ENCODE measurements around the gene MAPK14. TPM values are rescaled to one million over a fixed set of nuclear protein-coding genes. Genes with fewer than 3 reads are reported as not detected.

Gene MAPK14
- total RNA-seq, 3 donors from 2014 or later (not counting 1 experiment from before 2014, with no cell fraction given): 68.0 to 106 (median 84.5) TPM

- ATAC-seq (no peak), DNase-seq (no peak)
- Mint-ChIP-seq H3K27ac (peak overlapping the region; percentile 80 to 96), H3K27me3 (ENCODE audit: low read depth in 2 of 2) (no peaks in the 10 kb centered on the region), H3K9me3 (no peaks in the 10 kb centered on the region), H3K36me3 (no peaks in the 10 kb centered on the region), H3K4me1 (peaks cover 36 to 38% of the 10 kb centered on the region in 2 donors), H3K4me3 (no peak overlapping the region)
- peaks cover 13% of the 10 kb centered on the region for H3K36me3 ChIP-seq (ENCODE audit: control insufficient read depth, insufficient read depth, low read length)
- WGBS (ENCODE audit: insufficient coverage): 100% methylated on average over 1 of the region's 2 CpGs
- no peak for TF ChIP-seq CTCF (IDR thresholded peaks at IDR 0.05)
- H3K9me3 ChIP-seq (ENCODE audit: control insufficient read depth, insufficient read depth, low read length): no peaks in the 10 kb centered on the region
- intact Hi-C loops (cut with micrococcal nuclease): loop anchor here (2.0 kb wide), 1 partner anchor 37 kb away; the partner anchor contains the start of gene MAPK13
- no peaks in the 10 kb centered on the region for H3K27me3 ChIP-seq (ENCODE audit: control insufficient read depth, insufficient read depth, low read length)
- H3K4me3 ChIP-seq (ENCODE audit: low read length): no peak overlapping the region
- peaks cover 14% of the 10 kb centered on the region for H3K4me1 ChIP-seq (ENCODE audit: control insufficient read depth, insufficient read depth, low read length)
- H3K27ac ChIP-seq (ENCODE audit: low read length): no peak overlapping the region
Observed at GRCh38 chr6:36094238-36094637, 66.6 kb downstream of the MAPK14 start.

DNA sequence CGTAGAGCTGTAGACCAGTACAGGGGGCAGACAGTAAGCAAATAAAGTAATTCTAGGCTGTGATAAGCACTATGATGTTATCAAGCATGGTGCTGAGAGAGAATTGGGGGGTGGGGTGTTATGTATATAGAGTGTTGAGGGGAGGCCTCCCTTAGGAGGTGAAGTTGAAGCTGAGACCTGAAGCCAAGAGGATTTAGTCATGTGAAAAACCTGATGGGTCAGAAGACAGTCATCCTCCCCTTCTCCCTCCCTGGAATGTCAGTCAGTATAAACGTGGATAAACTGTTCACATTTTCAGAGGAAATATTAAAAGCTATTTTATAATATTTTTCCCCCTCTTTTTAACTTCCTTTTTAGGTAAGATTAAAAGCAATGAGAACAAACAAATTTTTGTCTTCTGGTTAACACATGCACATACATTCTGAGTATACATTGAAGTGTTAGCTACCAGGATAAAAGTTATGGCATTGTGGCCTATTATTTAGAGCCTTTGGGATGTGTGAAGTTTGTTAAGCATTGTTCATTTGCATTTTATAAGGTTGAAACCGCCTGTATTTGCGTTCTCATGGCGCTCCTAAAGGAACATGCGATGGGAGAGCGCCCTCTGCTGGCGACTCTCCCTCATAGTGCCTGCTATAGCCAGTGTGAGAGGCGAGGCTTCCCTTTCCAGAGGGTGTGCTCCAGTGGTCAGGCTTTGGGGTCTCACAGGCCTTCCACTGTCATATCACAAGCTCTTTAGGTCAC is 67.3 kb downstream of the MAPK14 start:
- TF ChIP-seq CTCF (IDR thresholded peaks at IDR 0.05): peak; percentile 94
- H3K36me3 ChIP-seq (ENCODE audit: control insufficient read depth, insufficient read depth, low read length): peaks cover 11% of the 10 kb centered on the region
- Mint-ChIP-seq H3K4me3 (no peak overlapping the region), H3K36me3 (no peaks in the 10 kb centered on the region), H3K9me3 (no peaks in the 10 kb centered on the region), H3K27me3 (ENCODE audit: low read depth in 2 of 2) (no peaks in the 10 kb centered on the region), H3K4me1 (peaks cover 43 to 45% of the 10 kb centered on the region in 2 donors), H3K27ac (peak overlapping the region; percentile 80 to 96)
- peak; percentile 59 to 79 (median 61) for ATAC-seq
- H3K9me3 ChIP-seq (ENCODE audit: control insufficient read depth, insufficient read depth, low read length): no peaks in the 10 kb centered on the region
- no peak overlapping the region for H3K27ac ChIP-seq (ENCODE audit: low read length)
- H3K27me3 ChIP-seq (ENCODE audit: control insufficient read depth, insufficient read depth, low read length): no peaks in the 10 kb centered on the region
- peak; percentile 80 to 93 for DNase-seq
- H3K4me3 ChIP-seq (ENCODE audit: low read length): no peak overlapping the region
- peaks cover 20% of the 10 kb centered on the region for H3K4me1 ChIP-seq (ENCODE audit: control insufficient read depth, insufficient read depth, low read length)
- intact Hi-C loops (cut with micrococcal nuclease): loop anchor here (1.0 to 2.0 kb wide), 3 partner anchors 36 to 265 kb away; partner anchors contain the start of genes MAPK13 and MAPK14
- WGBS (ENCODE audit: insufficient coverage): 13% methylated on average over 8 of the region's 9 CpGs

- WGBS (ENCODE audit: insufficient coverage): 98% methylated on average over 7 of the region's 8 CpGs
- Mint-ChIP-seq H3K4me3 (no peak overlapping the region), H3K4me1 (peaks cover 50 to 52% of the 10 kb centered on the region in 2 donors), H3K36me3 (no peaks in the 10 kb centered on the region), H3K27me3 (ENCODE audit: low read depth in 2 of 2) (no peaks in the 10 kb centered on the region), H3K27ac (peak overlapping the region; percentile 80 to 96), H3K9me3 (no peaks in the 10 kb centered on the region)
- DNase-seq (no peak), ATAC-seq (no peak)
- no peaks in the 10 kb centered on the region for H3K9me3 ChIP-seq (ENCODE audit: control insufficient read depth, insufficient read depth, low read length)
- H3K4me3 ChIP-seq (ENCODE audit: low read length): no peak overlapping the region
- H3K27ac ChIP-seq (ENCODE audit: low read length): no peak overlapping the region
- intact Hi-C loops (cut with micrococcal nuclease): loop anchor here (1.0 to 2.0 kb wide), 3 partner anchors 35 to 265 kb away; partner anchors contain the start of genes MAPK13 and MAPK14
- peaks cover 11% of the 10 kb centered on the region for H3K36me3 ChIP-seq (ENCODE audit: control insufficient read depth, insufficient read depth, low read length)
- peak; percentile 53 for TF ChIP-seq CTCF (IDR thresholded peaks at IDR 0.05)
- peaks cover 27% of the 10 kb centered on the region for H3K4me1 ChIP-seq (ENCODE audit: control insufficient read depth, insufficient read depth, low read length)
- no peaks in the 10 kb centered on the region for H3K27me3 ChIP-seq (ENCODE audit: control insufficient read depth, insufficient read depth, low read length)
Observed at GRCh38 chr6:36095497-36096391, 68.1 kb downstream of the MAPK14 start.

All from natural killer cell (primary cell).